Stomach (tissue), 9 donors: Measurements from ENCODE around the gene CBX1. TPM values are rescaled to one million over a fixed set of nuclear protein-coding genes. Genes with fewer than 3 reads are reported as not detected.
"Not testable (repeated sequence)": the region's sequence is repeated elsewhere in the genome, so short reads cannot be mapped to it uniquely, and the experiment has no call there.

ENCODE experiments used
- DNase-seq, 2 donors: peaks; one replicate each; pipeline versions ENCODE4 v3.0.0 to v3.0.0-alpha.2; 2013 to 2019
- H3K27ac ChIP-seq, 5 donors: fragments of 200-600 bp in 4 of 5; sonication (generic) in 4 of 5; one replicate each; pipeline ENCODE4 v1.5.1; 2013 to 2019; ENCODE audit warnings: mild to moderate bottlenecking in 1 of 5, moderate library complexity in 1 of 5
- H3K27me3 ChIP-seq, 3 donors: fragments of 200-600 bp; sonication (generic); one replicate each; pipeline ENCODE4 v1.5.1; 2017 to 2019; ENCODE audit warnings: mixed run types in 1 of 3
- H3K36me3 ChIP-seq, 4 donors: fragments of 200-600 bp; sonication (generic); 1 replicate in 3 of 4; 2 replicates in 1 of 4; pipeline ENCODE4 v1.5.1; 2016 to 2019
- H3K4me1 ChIP-seq, 4 donors: fragments of 200-600 bp; sonication (generic); one replicate each; pipeline ENCODE4 v1.5.1; 2016 to 2019
- H3K4me3 ChIP-seq, 4 donors: fragments of 200-600 bp; sonication (generic) in 3 of 4; one replicate each; pipeline ENCODE4 v1.5.1; 2016 to 2019; ENCODE audit warnings: mild to moderate bottlenecking in 1 of 4
- H3K9me3 ChIP-seq, 4 donors: fragments of 200-600 bp; sonication (generic); one replicate each; pipeline ENCODE4 v1.5.1; 2016 to 2019
- EP300 ChIP-seq: sonication (generic); formaldehyde crosslinking; IDR thresholded peaks from one replicate; pipeline ENCODE4 v1.6.1; 2017; ENCODE audit warnings: antibody characterized with exemption
- POLR2A ChIP-seq, 4 donors: fragments of 450-650 bp; IDR thresholded peaks; one replicate each; pipeline ENCODE4 v1.6.1; 2016; ENCODE audit warnings: antibody characterized with exemption in 4 of 4, control low read depth in 2 of 4, mild to moderate bottlenecking in 1 of 4, moderate library complexity in 1 of 4
- POLR2AphosphoS5 ChIP-seq, 3 donors: sonication (generic); formaldehyde crosslinking; IDR thresholded peaks; one replicate each; pipeline ENCODE4 v1.6.1; 2016; ENCODE audit warnings: antibody characterized with exemption in 3 of 3
- WGBS, 5 donors: extraction: QIAGEN DNeasy Blood & Tissue Kit in 3 of 5; methylation state at CpG; one replicate each; pipeline versions ENCODE4 v1.1.5 to v1.1.7; 2013 to 2018; 5-methylcytosine and 5-hydroxymethylcytosine counted together
- intact Hi-C: fragments of 100-400 bp; cut with DNase I; formaldehyde crosslinking; loops from one replicate; pipeline ENCODE4 v1.15.1; 2023; ENCODE audit warnings: low total_unique reads
- polyA plus RNA-seq, 3 donors: library from polyadenylated mRNA; stranded (reverse); fragments of 200-250 nt; gene quantifications; one replicate each; pipeline ENCODE4 v1.2.3, GENCODE V29; 2013
- total RNA-seq, 5 donors: library from RNA; depleted of rRNA; stranded (reverse); fragments of >200 nt; gene quantifications; one replicate each; pipeline versions ENCODE4 v1.1.0 to v1.2.3, GENCODE V29; 2014 to 2016
- TF ChIP-seq, protein P1 (sequence below), 7 experiments: fragments of 450-650 bp in 4 of 7; fragments of 200-600 bp in 3 of 7; sonication (generic) in 3 of 7; IDR thresholded peaks; one replicate each; pipeline ENCODE4 v1.5.1; 2016 to 2019; ENCODE audit warnings: antibody characterized with exemption in 7 of 7, control low read depth in 2 of 7, mild to moderate bottlenecking in 1 of 7
- donor health status: healthy with polysubstance abuse.
- donor health status: Bipolar disorder and iron deficiency.
- donor health status: healthy.

CBX1 gene
- total and polyA plus RNA-seq, 8 donors: 12.8 to 65.6 (median 27.2) TPM

GRCh38 chr17:48037838-48038323 lies 63.4 kb downstream of the CBX1 start:
- H3K4me3 ChIP-seq: peak overlapping the region; percentile 61 to 74 (median 69)
- H3K36me3 ChIP-seq: peaks cover 0 to 4% (median 0%) of the 10 kb centered on the region in 4 donors
- no peak for DNase-seq
- TF ChIP-seq, protein P1, sequence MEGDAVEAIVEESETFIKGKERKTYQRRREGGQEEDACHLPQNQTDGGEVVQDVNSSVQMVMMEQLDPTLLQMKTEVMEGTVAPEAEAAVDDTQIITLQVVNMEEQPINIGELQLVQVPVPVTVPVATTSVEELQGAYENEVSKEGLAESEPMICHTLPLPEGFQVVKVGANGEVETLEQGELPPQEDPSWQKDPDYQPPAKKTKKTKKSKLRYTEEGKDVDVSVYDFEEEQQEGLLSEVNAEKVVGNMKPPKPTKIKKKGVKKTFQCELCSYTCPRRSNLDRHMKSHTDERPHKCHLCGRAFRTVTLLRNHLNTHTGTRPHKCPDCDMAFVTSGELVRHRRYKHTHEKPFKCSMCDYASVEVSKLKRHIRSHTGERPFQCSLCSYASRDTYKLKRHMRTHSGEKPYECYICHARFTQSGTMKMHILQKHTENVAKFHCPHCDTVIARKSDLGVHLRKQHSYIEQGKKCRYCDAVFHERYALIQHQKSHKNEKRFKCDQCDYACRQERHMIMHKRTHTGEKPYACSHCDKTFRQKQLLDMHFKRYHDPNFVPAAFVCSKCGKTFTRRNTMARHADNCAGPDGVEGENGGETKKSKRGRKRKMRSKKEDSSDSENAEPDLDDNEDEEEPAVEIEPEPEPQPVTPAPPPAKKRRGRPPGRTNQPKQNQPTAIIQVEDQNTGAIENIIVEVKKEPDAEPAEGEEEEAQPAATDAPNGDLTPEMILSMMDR (IDR thresholded peaks at IDR 0.05): no peak
- TF ChIP-seq EP300: no peak
- TF ChIP-seq POLR2A (IDR thresholded peaks at IDR 0.05): no peak
- TF ChIP-seq POLR2AphosphoS5 (IDR thresholded peaks at IDR 0.05): no peak
- peaks cover 10 to 18% (median 14%) of the 10 kb centered on the region in 4 donors for H3K4me1 ChIP-seq
- intact Hi-C loops: no loop called here
- H3K27ac ChIP-seq: peak overlapping the region in 2 of 5 donors; percentile 78 to 79
- H3K9me3 ChIP-seq: no peaks in the 10 kb centered on the region
- 9 to 13% (median 10%) methylated on average over 9 to 18 of the region's 19 CpGs for WGBS, 5 donors
- H3K27me3 ChIP-seq: peaks cover 0 to 27% (median 4%) of the 10 kb centered on the region in 3 donors

DNA sequence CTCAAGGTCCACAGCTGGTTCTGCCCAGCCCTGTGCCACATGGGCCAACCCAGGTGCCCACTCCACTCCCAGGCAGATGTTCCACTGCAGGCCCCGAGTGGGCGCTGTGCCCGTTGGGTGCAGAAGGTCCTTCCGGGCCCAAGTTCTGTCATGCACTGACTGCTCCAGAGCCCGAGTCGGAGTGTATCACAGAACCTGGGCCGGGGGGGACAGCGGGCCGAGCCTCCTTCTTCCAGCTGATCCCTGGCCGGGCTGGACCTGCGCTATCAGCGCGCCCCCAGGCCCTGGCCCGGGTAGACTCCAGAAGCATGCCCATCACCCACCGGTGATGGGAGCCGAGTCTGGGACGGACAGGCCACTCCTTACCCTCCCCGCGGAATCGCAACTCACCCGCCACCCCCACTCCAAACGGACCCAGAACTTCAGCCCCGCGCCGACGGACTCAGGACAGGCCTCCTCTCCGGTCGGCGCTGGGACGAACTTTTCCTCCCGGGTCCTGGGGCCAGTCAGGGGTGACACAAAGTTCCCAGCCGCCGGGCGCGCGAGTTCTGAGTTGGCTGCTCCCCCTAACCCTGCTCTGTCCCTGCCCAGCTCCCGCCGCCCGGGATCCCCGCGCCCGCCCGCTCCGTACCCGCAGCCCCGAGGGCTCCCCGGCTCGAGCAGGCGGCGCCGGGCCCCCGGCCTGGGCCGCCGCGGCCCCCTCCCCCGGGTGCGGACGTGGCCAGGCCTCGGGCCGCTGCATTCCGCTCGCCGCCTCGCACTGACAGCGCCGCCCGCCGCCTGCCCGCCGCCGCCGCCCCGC lies 64.0 kb downstream of the CBX1 start, which contains the start of gene COPZ2:
COPZ2 (minus strand) TSS at position 762 of the 802 bp plus-strand sequence; CDS start at position 742, 20 bp downstream.
- peak within 1 kb of the TSS; percentile 61 to 74 (median 69) for H3K4me3 ChIP-seq
- H3K27ac ChIP-seq: peak within 1 kb of the TSS in 4 of 5 donors; percentile 44 to 79 (median 64)

DNA sequence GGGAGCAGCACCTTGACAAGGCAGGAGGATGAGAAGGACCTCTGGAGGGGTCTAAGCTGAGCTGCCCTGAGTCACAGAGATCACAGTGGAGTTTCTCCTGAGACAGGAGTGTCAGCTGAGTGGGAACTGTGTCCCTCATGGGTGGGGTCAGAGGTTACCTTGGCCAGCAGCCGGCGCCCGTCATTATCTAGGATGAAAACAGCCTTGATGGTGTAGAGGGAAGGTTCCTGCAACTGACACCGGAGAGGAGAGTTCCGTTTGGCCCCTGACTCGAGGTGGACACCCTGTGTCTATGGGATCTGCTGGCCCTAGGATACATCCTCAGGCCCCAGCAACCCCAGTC lies 64.6 kb downstream of the CBX1 start:
- 33 to 48% (median 43%) methylated on average over 3 to 6 of the region's 6 CpGs for WGBS, 5 donors
- peak overlapping the region in 2 of 5 donors; percentile 78 to 79 for H3K27ac ChIP-seq

More for the DNA sequence above, 64.0 kb downstream of the CBX1 start, which contains the start of gene COPZ2:
- H3K27me3 ChIP-seq: peaks cover 0 to 27% (median 4%) of the 10 kb centered on the region in 3 donors
- peaks cover 0 to 4% (median 0%) of the 10 kb centered on the region in 4 donors for H3K36me3 ChIP-seq
- H3K9me3 ChIP-seq: no peaks in the 10 kb centered on the region
- DNase-seq: peak; percentile 60 to 76
- TF ChIP-seq, protein P1 (IDR thresholded peaks at IDR 0.05): peak in 5 of 7 experiments; percentile 5 to 48 (median 37)
- TF ChIP-seq POLR2AphosphoS5 (IDR thresholded peaks at IDR 0.05) (peak in 2 of 3 donors; percentile 12 to 24), EP300 (no peak), POLR2A (IDR thresholded peaks at IDR 0.05) (no peak)
- 1 to 3% (median 2%) methylated on average over 29 to 73 of the region's 73 CpGs for WGBS, 5 donors
- intact Hi-C loops: no loop called here
- peaks cover 10 to 18% (median 14%) of the 10 kb centered on the region in 4 donors for H3K4me1 ChIP-seq

DNA sequence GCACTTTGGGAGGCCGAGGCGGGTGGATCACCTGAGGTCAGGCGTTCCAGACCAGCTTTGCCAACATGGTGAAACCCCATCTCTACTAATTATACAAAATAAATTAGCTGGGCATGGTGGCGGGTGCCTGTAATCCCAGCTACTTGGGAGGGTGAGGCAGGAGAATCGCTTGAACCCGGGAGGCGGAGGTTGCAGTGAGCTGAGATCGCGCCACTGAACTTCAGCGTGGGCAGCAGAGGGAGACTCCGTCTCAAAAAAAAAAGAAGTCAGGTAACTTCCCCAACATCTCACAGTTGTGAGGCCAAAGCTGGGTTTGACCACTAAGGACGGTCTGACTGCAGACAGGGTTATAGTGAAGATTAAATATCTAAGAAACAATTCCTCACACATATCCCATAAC lies 66.5 kb downstream of the CBX1 start:
- WGBS, 5 donors: 81 to 91% (median 87%) methylated on average over 12 of the region's 12 CpGs
- peaks cover 0 to 27% (median 4%) of the 10 kb centered on the region in 3 donors for H3K27me3 ChIP-seq
- H3K36me3 ChIP-seq, H3K9me3 ChIP-seq, DNase-seq, H3K27ac ChIP-seq, H3K4me3 ChIP-seq, intact Hi-C loops: not testable (repeated sequence)
- H3K4me1 ChIP-seq: peaks cover 10 to 18% (median 14%) of the 10 kb centered on the region in 4 donors

More for the DNA sequence above, 64.6 kb downstream of the CBX1 start:
- Histone ChIP-seq H3K4me3 (peak overlapping the region; percentile 61 to 74 (median 69)), H3K36me3 (peaks cover 0 to 4% (median 0%) of the 10 kb centered on the region in 4 donors), H3K9me3 (no peaks in the 10 kb centered on the region), H3K4me1 (peaks cover 10 to 18% (median 14%) of the 10 kb centered on the region in 4 donors), H3K27me3 (peaks cover 0 to 27% (median 4%) of the 10 kb centered on the region in 3 donors)
- no peak for DNase-seq
- TF ChIP-seq POLR2A (IDR thresholded peaks at IDR 0.05): no peak
- TF ChIP-seq POLR2AphosphoS5 (IDR thresholded peaks at IDR 0.05): no peak
- TF ChIP-seq, protein P1 (IDR thresholded peaks at IDR 0.05): no peak
- no peak for TF ChIP-seq EP300
- intact Hi-C loops: no loop called here
